ENCODE results near the gene TFCP2L1.

DNA sequence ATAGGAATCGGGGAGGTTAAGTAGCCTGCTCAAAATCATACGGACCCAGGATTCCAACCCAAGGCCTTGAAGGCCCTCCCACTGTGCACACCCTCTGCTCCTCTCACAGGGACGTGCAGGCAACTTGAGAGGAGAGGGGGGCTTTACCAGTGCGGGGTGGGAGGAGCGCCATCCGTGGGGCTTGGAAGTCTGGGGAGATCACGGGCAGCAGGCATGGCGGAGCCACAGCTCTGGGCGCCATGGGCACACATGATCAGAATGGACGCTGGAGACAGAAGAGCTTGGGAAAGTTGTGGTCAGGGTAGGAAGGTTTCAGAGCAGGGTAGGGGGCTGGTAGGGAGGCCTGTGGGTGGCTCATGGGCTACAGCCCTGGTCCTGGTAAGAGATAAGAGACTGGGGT lies 70.7 kb downstream of the TFCP2L1 start:
- TF ChIP-seq, protein P1, sequence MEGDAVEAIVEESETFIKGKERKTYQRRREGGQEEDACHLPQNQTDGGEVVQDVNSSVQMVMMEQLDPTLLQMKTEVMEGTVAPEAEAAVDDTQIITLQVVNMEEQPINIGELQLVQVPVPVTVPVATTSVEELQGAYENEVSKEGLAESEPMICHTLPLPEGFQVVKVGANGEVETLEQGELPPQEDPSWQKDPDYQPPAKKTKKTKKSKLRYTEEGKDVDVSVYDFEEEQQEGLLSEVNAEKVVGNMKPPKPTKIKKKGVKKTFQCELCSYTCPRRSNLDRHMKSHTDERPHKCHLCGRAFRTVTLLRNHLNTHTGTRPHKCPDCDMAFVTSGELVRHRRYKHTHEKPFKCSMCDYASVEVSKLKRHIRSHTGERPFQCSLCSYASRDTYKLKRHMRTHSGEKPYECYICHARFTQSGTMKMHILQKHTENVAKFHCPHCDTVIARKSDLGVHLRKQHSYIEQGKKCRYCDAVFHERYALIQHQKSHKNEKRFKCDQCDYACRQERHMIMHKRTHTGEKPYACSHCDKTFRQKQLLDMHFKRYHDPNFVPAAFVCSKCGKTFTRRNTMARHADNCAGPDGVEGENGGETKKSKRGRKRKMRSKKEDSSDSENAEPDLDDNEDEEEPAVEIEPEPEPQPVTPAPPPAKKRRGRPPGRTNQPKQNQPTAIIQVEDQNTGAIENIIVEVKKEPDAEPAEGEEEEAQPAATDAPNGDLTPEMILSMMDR (IDR thresholded peaks at IDR 0.05), result no peak
- TF ChIP-seq POLR2A (IDR thresholded peaks at IDR 0.05), result no peak
